GM19035 (cell line): Measurements from ENCODE around the gene FAM98C.
"Not testable (repeated sequence)": the region's sequence is repeated elsewhere in the genome, so short reads cannot be mapped to it uniquely, and the experiment has no call there.

Source experiments
- ATAC-seq: cut with Tn5 transposase; IDR thresholded peaks from one replicate; pipeline ENCODE4 v1.9.1; 2021; ENCODE audit not compliant: unreplicated experiment

FAM98C gene

DNA sequence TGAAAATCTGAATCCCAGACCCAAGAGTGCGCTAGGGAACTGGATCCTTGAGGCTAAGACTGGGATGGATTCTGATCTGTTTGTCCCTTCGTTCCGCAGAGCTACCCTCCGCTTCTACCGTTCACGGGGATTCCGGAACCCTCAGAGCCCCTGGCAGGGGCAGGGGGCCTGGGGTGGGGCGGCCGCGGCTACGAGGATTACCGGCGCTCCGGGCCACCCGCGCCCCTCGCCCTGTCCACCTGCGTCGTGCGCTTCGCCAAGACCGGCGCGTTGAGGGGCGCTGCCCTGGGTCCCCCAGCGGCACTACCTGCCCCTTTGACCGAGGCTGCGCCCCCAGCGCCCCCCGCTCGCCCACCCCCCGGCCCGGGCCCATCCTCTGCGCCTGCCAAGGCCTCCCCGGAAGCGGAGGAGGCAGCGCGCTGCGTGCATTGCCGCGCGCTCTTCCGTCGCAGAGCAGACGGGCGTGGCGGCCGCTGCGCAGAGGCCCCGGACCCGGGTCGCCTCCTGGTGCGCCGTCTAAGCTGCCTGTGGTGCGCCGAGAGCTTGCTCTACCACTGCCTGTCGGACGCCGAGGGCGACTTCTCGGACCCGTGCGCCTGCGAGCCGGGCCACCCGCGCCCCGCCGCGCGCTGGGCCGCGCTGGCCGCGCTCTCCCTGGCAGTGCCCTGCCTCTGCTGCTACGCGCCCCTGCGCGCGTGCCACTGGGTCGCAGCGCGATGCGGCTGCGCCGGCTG lies 7.3 kb upstream of the FAM98C start:
- ATAC-seq, result no peak

GRCh38 chr19:38399081-38399480 lies 3.8 kb upstream of the FAM98C start:
- no peak for ATAC-seq

- no peak for ATAC-seq
Observed at GRCh38 chr19:38399537-38399936, 3.4 kb upstream of the FAM98C start.

GRCh38 chr19:38400361-38400760 lies 2.5 kb upstream of the FAM98C start:
- no peak for ATAC-seq

DNA sequence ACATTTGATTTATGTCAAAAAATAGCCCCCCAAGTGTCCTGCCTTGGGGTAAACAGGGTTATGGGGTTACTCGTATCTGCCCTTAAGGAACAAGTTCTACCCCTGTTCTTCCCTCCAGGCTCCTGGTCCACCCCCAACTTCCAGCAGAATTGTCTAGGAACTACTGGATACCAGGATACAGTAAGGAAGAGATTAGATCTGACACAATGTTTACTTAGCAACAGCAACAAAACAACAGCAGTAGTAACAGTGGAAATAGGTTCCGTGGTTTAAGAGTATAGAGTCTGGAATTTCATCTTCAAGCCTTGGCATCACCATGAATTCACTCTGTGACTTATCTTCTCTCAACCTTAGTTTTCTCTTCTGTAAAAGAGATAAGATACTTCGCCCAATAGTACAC lies 1.7 kb upstream of the FAM98C start:
- no peak for ATAC-seq

DNA sequence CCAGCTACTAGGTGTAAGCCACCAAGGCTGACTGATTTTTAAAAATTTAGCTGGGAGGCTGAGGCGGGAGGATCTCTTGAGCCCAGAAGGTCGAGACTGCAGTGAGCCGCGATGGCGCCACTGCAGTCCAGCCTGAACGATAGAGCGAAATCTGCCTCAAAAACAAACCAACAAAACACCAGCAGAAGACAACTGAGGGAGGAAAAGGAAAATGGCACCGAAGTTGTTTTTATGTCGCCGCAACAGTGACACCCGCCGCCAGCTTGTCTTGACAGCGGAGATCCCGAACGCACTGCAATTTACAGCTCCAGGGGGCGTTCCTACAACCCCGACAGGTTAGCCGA lies 298 bp upstream of the FAM98C start:
- no peak for ATAC-seq

GRCh38 chr19:38404858-38405257 lies 2.0 kb downstream of the FAM98C start:
- no peak for ATAC-seq

DNA sequence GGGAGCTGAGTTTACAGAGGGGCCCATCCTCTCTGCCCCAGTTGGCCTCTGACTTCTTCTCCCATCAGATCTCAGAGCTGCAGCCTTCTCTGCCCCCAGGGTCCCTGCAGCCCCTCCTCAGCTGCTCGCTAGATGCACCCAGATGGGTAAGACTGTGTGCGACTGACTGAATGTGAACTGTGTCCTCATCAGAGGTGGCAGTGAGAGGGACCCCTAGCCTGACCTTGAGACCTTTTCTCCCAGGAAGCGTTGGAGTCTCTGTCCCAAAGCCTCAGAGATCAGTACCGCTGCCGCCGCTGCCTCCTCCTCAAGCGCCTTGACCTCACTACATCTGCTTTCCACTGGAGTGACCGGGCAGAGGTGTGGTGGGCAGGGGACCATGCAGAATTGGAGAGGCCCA lies 2.4 kb downstream of the FAM98C start:
- no peak for ATAC-seq

DNA sequence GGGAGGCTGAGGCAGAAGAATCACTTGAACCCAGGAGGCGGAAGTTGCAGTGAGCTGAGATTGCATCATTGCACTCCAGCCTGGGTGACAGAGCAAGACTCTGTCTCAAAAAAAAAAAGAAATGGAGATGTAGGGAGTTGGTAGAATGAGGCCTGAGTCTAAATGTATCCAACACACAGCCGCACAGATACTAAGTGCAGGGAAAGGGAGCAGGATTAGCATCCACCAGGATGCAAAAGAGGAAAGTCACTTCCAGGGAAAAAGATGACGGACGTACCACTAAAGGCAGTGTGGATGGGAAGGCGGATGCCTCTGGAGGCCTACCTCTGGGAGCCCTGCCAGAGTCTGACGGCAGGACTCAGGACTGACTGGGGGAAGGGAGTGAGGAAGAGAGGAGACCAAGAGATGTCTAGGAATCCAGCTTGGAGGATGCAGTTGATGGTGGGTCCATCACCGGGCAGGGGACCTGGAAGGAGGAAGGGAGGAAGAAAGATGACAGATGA lies 6.8 kb downstream of the FAM98C start:
- ATAC-seq, result no peak

GRCh38 chr19:38410407-38410806 lies 7.5 kb downstream of the FAM98C start:
- not testable (repeated sequence) for ATAC-seq

GRCh38 chr19:38411041-38411712 lies 8.3 kb downstream of the FAM98C start:
- ATAC-seq, result no peak

DNA sequence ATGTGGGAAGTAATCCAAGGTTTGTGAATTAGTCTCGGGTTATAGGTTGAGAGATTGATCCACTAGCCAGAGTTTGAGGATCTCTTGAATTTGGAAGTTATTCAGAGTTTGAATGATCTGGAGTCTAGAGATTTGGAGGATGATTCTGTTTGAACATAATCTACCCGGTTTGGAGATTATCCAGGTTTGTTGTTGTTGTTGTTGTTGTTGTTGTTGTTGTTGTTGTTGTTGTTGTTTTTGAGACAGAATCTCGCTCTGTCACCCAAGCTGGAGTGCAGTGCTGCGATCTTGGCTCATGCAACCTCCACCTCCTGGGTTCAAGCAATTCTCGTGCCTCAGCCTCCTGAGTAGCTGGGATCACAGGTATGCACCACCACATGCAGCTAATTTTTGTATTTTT lies 9.0 kb downstream of the FAM98C start:
- not testable (repeated sequence) for ATAC-seq

GRCh38 chr19:38412491-38412890 lies 9.6 kb downstream of the FAM98C start:
- ATAC-seq, result no peak

GRCh38 chr19:38412961-38413360 lies 10.1 kb downstream of the FAM98C start:
- no peak for ATAC-seq

GRCh38 chr19:38413416-38413815 lies 10.5 kb downstream of the FAM98C start:
- ATAC-seq, result no peak

DNA sequence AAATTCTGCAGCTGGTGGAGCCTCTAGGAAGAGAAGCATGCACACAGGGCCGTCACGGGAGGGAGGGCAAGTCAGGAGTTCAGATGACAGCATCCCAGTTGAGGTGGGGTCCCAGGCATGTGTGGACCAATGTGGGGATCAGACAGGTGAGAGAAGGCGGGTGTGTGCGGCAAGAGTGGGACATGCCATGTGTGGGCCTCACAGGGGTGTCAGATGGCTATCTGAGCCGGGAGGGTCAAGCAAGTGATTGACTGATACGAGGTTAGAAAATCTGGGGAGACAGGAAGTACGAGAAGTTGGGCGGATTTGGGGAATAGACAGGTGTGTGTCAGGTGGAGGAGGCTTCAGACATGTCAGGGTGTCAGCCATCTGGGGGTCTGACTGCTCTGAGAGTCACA lies 14.3 kb downstream of the FAM98C start:
- no peak for ATAC-seq

GRCh38 chr19:38417544-38418506 lies 14.9 kb downstream of the FAM98C start:
- ATAC-seq, result no peak

GRCh38 chr19:38420935-38421334 lies 18.0 kb downstream of the FAM98C start:
- no peak for ATAC-seq

GRCh38 chr19:38421856-38422255 lies 19.0 kb downstream of the FAM98C start:
- ATAC-seq, result no peak

- no peak for ATAC-seq
Observed at GRCh38 chr19:38422438-38422837, 19.5 kb downstream of the FAM98C start.

DNA sequence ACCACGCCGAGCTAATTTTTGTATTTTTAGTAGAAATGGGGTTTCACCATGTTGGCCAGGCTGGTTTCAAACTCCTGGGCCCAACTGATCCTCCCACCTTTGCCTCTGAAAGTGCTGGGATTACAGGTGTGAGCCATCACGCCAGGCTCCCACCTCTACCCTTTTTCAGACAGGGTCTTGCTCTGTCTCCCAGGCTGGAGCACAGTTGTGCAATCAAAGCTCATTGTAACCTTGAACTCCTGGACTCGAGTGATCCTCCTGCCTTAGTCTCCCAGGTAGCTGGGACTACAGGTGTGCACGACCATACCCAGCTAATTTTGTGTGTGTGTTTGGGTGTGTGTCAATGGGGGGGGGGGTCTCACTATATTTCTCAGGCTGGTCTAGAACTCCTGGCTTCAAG lies 21.4 kb downstream of the FAM98C start:
- ATAC-seq, result no peak
